Heart left ventricle (tissue), 16 donors: ENCODE data around the gene PER1. TPM values are rescaled to one million over a fixed set of nuclear protein-coding genes. Genes with fewer than 3 reads are reported as not detected.

ENCODE experiments used
- ATAC-seq, 4 donors: fragments of 200-7000 bp; cut with Tn5 transposase; one replicate each; pipeline ENCODE4 v1.9.1; 2020 to 2022; ENCODE audit warnings: moderate library complexity in 4 of 4, mild to moderate bottlenecking in 3 of 4, moderate number of reproducible peaks in 1 of 4
- DNase-seq, 5 donors: peaks; one replicate each; pipeline ENCODE4 v3.0.0-alpha.2; 2020
- H3K27ac ChIP-seq, 12 donors: fragments of 200-600 bp; sonication (generic) in 4 of 12; one replicate each; pipeline versions ENCODE4 v1.5.0 to v1.8.0; 2016 to 2022; ENCODE audit warnings: mild to moderate bottlenecking in 2 of 12
- H3K27me3 ChIP-seq, 9 donors: fragments of 200-600 bp; sonication (generic) in 2 of 9; one replicate each; pipeline versions ENCODE4 v1.5.1 to v1.8.0; 2016 to 2022; ENCODE audit warnings: mild to moderate bottlenecking in 3 of 9
- H3K36me3 ChIP-seq, 9 donors: fragments of 200-600 bp; sonication (generic) in 2 of 9; one replicate each; pipeline versions ENCODE4 v1.5.0 to v1.8.0; 2018 to 2022; ENCODE audit warnings: mild to moderate bottlenecking in 2 of 9
- H3K4me1 ChIP-seq, 12 donors: fragments of 200-600 bp; sonication (generic) in 4 of 12; one replicate each; pipeline versions ENCODE4 v1.5.0 to v1.8.0; 2016 to 2022; ENCODE audit warnings: mild to moderate bottlenecking in 3 of 12
- H3K4me3 ChIP-seq, 12 donors: fragments of 200-600 bp; sonication (generic) in 4 of 12; one replicate each; pipeline versions ENCODE4 v1.5.0 to v1.8.0; 2017 to 2022; ENCODE audit warnings: mild to moderate bottlenecking in 9 of 12, moderate library complexity in 4 of 12
- H3K9me3 ChIP-seq, 12 donors: fragments of 200-600 bp; sonication (generic) in 4 of 12; one replicate each; pipeline versions ENCODE4 v1.5.0 to v1.8.0; 2016 to 2022; ENCODE audit warnings: mild to moderate bottlenecking in 1 of 12
- CTCF ChIP-seq, 12 donors: fragments of 200-600 bp; sonication (generic) in 4 of 12; IDR thresholded peaks; one replicate each; pipeline versions ENCODE4 v1.5.0 to v1.8.0; 2018 to 2022; ENCODE audit warnings: antibody characterized with exemption in 12 of 12, mild to moderate bottlenecking in 5 of 12
- POLR2A ChIP-seq, 2 donors: fragments of 450-650 bp; IDR thresholded peaks; one replicate each; pipeline ENCODE4 v1.6.1; 2017; ENCODE audit warnings: antibody characterized with exemption in 2 of 2, mild to moderate bottlenecking in 2 of 2, moderate library complexity in 2 of 2
- WGBS, 4 donors: extraction: QIAGEN DNeasy Blood & Tissue Kit in 2 of 4; methylation state at CpG; one replicate each; pipeline versions ENCODE4 v1.1.5 to v1.1.7; 2013 to 2018; 5-methylcytosine and 5-hydroxymethylcytosine counted together
- intact Hi-C, 10 donors: fragments of 100-400 bp; cut with DNase I; formaldehyde crosslinking; loops; one replicate each; pipeline versions ENCODE4 v1.11.1 to v1.14.2; 2022
- polyA plus RNA-seq, 2 donors: library from polyadenylated mRNA; stranded (reverse); fragments of 200-250 nt; gene quantifications; one replicate each; pipeline ENCODE4 v1.2.3, GENCODE V29; 2013
- total RNA-seq, 9 donors: library from RNA; depleted of rRNA in 2 of 9; stranded (reverse); fragments of >200 nt in 2 of 9; fragmentation: NEBNext Ultra II Directional in 3 of 9; extraction: Animal tissue kit (Norgen Biotek cat#: 25700) in 3 of 9; gene quantifications; one replicate each; pipeline versions ENCODE4 v1.1.0 to v1.2.4, GENCODE V29; 2016 to 2023
- donor health status: ischemic (EF 13 %, LVEDD 7.1; RV severe dilation, severe dysfunction).
- donor health status: healthy with polysubstance abuse.
- donor health status: DM: no; HTN: yes; CAD: no.
- donor health status: DM: no; HTN: no; CAD: no.
- donor health status: ischemic (EF 25% LVEDD 6.9; RV normal size, moderate dysfunction).
- donor health status: ischemic (EF 25% LVEDD 5.7; RV mildly dilated, moderate dysfunction).
- donor health status: healthy.
- donor health status: DM: yes; HTN: yes; CAD: no.
- donor health status: ischemic (EF 35%, LVEDD 5.7; RV mildly dilated, moderate dysfunction).
- donor health status: nonischemic (EF 11% LVEDD 7.7; RV severe dilation, severe dysfunction).
- donor health status: DM: yes; HTN: yes; CAD: no.
- donor health status: PGD.
- donor health status: ischemic (EF 29% LVEDD 5.4; RV normal size, mild dysfunction).
- donor health status: nonischemic (EF 23%, LVEDD 6.1; RV moderate dilation, normal function).

Gene PER1
- total and polyA plus RNA-seq, 11 donors, result 40.2 to 164 (median 92.1) TPM

- Histone ChIP-seq H3K9me3 (no peaks in the 10 kb centered on the region), H3K27ac (peak overlapping the region in 6 of 12 donors; percentile 5 to 100 (median 49)), H3K36me3 (peaks cover 14 to 100% (median 99%) of the 10 kb centered on the region in 9 donors), H3K27me3 (no peaks in the 10 kb centered on the region), H3K4me3 (no peak overlapping the region), H3K4me1 (peaks cover 9 to 79% (median 22%) of the 10 kb centered on the region in 12 donors)
- intact Hi-C loops, result loop anchor here in 1 of 10 donors (10.0 kb wide), 1 partner anchor 301 kb away; no protein-coding TSS in a partner anchor
- TF ChIP-seq POLR2A (IDR thresholded peaks at IDR 0.05) (no peak), CTCF (IDR thresholded peaks at IDR 0.05) (no peak)
- WGBS, 4 donors, result 89 to 95% (median 90%) methylated on average over 12 of the region's 12 CpGs
- ATAC-seq, result no peak
- DNase-seq, result peak in 1 of 5 donors; percentile 45
Observed at GRCh38 chr17:8145811-8146210, 6.4 kb downstream of the PER1 start.

- intact Hi-C loops, result loop anchor here in 1 of 10 donors (10.0 kb wide), 1 partner anchor 300 kb away; no protein-coding TSS in a partner anchor
- DNase-seq (peak in 1 of 5 donors; percentile 56), ATAC-seq (no peak)
- TF ChIP-seq POLR2A (IDR thresholded peaks at IDR 0.05) (no peak), CTCF (IDR thresholded peaks at IDR 0.05) (no peak)
- WGBS, 4 donors, result 83 to 87% (median 85%) methylated on average over 12 to 15 of the region's 15 CpGs
- Histone ChIP-seq H3K27me3 (no peaks in the 10 kb centered on the region), H3K4me1 (peaks cover 0 to 79% (median 15%) of the 10 kb centered on the region in 12 donors), H3K27ac (peak overlapping the region in 2 of 12 donors; percentile 87 to 100), H3K36me3 (peaks cover 17 to 100% (median 100%) of the 10 kb centered on the region in 9 donors), H3K4me3 (no peak overlapping the region), H3K9me3 (no peaks in the 10 kb centered on the region)
Observed at GRCh38 chr17:8144401-8145231, 7.6 kb downstream of the PER1 start.

- peaks cover 0 to 77% (median 17%) of the 10 kb centered on the region in 12 donors for H3K4me1 ChIP-seq
- ATAC-seq (no peak), DNase-seq (peak in 2 of 5 donors; percentile 14 to 49)
- 86 to 92% (median 90%) methylated on average over 21 to 22 of the region's 22 CpGs for WGBS, 4 donors
- H3K4me3 ChIP-seq, result no peak overlapping the region
- intact Hi-C loops, result loop anchor here in 1 of 10 donors (10.0 kb wide), 1 partner anchor 299 kb away; no protein-coding TSS in a partner anchor
- no peaks in the 10 kb centered on the region for H3K27me3 ChIP-seq
- TF ChIP-seq POLR2A (IDR thresholded peaks at IDR 0.05), result no peak
- no peak for TF ChIP-seq CTCF (IDR thresholded peaks at IDR 0.05)
- peak overlapping the region in 2 of 12 donors; percentile 87 to 100 for H3K27ac ChIP-seq
- H3K9me3 ChIP-seq, result no peaks in the 10 kb centered on the region
- H3K36me3 ChIP-seq, result peaks cover 15 to 97% (median 95%) of the 10 kb centered on the region in 9 donors
Observed at GRCh38 chr17:8143581-8144400, 8.4 kb downstream of the PER1 start.
